ENCODE measurements around the gene ARSG. TPM values are rescaled to one million over a fixed set of nuclear protein-coding genes. Genes with fewer than 3 reads are reported as not detected.

ARSG gene
- total and polyA plus RNA-seq, 2 donors (not counting 3 experiments of a cell fraction or from before 2014, with no cell fraction given), result 3.9 to 7.0 TPM

DNA sequence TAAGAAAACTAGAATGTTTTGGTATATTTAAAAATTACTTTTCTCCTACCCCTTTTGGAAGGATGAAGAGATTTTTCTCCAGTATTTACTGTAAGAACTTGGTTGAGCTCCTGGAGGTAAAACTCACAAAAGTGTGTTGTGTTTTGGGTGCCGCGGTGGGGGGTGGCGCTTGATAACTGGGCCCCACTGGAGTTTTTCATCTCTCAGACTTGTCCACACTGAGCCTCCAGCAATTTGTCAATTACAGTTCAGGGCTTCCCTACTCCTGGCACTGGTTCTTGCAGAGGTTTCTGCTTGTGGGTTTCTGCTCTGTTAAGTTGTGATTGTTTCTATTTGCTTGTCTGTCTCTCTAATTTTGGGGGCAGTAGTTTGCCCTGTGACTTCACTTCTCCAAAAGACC is 126.0 kb downstream of the ARSG start:
- Histone ChIP-seq H3K27ac (ENCODE audit: insufficient read depth, low read depth, low read length) (no peak overlapping the region), H3K9ac (replicated peaks; ENCODE audit: extremely low read depth, insufficient read depth, low read length) (no peak overlapping the region), H3K4me1 (ENCODE audit: control insufficient read depth, extremely low read depth, insufficient read depth, low read length) (no peaks in the 10 kb centered on the region), H3K4me2 (ENCODE audit: insufficient read depth, low read length) (no peak overlapping the region), H4K20me1 (replicated peaks; ENCODE audit: control insufficient read depth, extremely low read depth, insufficient read depth, low read length) (no peaks in the 10 kb centered on the region), H3K79me2 (ENCODE audit: control insufficient read depth, insufficient read depth, low read length) (no peaks in the 10 kb centered on the region), H2AFZ (ENCODE audit: low read depth, low read length) (no peak overlapping the region), H3K27me3 (ENCODE audit: control insufficient read depth in 2 of 2, insufficient read depth in 2 of 2, low read length in 2 of 2) (no peaks in the 10 kb centered on the region), H3K4me3 (replicated peaks in 1 of 3; ENCODE audit: insufficient read depth in 1 of 3, low read depth in 1 of 3, low read length in 3 of 3) (no peak overlapping the region), H3K36me3 (ENCODE audit: control insufficient read depth in 2 of 2, extremely low read depth in 1 of 2, insufficient read depth in 2 of 2, low read length in 2 of 2) (peaks cover 0 to 7% of the 10 kb centered on the region in 2 experiments), H3K9me1 (replicated peaks; ENCODE audit: control insufficient read depth, extremely low read depth, insufficient read depth, low read length) (no peaks in the 10 kb centered on the region), H3K9me3 (replicated peaks; ENCODE audit: control insufficient read depth, insufficient read depth, low read length) (no peaks in the 10 kb centered on the region)
- ChIA-PET POLR2A (no interaction called here), CTCF (interaction anchor here (1.0 to 1.5 kb wide), 4 partner anchors 19 to 125 kb away, joined by 3 to 7 read pairs (median 3); no protein-coding TSS in a partner anchor)
- FAIRE-seq (no peak), DNase-seq (ENCODE audit: low read depth, low spot score) (no peak)
- intact Hi-C loops (cut with micrococcal nuclease) (no loop called here), dilution Hi-C loops (cut with MboI; ENCODE audit: extremely low pct_ligation_motif_present, low sequenced_read_pairs) (no loop called here)
- TF ChIP-seq JUN (IDR thresholded peaks at IDR 0.05; ENCODE audit: borderline replicate concordance, insufficient read depth, insufficient read length, low read depth) (no peak), MYC (IDR thresholded peaks at IDR 0.05; ENCODE audit: low read depth, low read length) (no peak), POLR2AphosphoS5 (IDR thresholded peaks at IDR 0.05; ENCODE audit: insufficient read depth, low read depth, low read length) (no peak), GATA2 (IDR thresholded peaks at IDR 0.05; ENCODE audit: insufficient read depth, insufficient read length, low read depth, low read length) (no peak), POLR2A (IDR thresholded peaks at IDR 0.05; ENCODE audit: low read depth, low read length) (no peak), FOS (IDR thresholded peaks at IDR 0.05; ENCODE audit: borderline replicate concordance, insufficient read depth, low read length) (no peak), EZH2 (IDR thresholded peaks at IDR 0.05; ENCODE audit: borderline replicate concordance, low read depth, low read length, severe bottlenecking) (no peak)
- TF ChIP-seq, protein P1, sequence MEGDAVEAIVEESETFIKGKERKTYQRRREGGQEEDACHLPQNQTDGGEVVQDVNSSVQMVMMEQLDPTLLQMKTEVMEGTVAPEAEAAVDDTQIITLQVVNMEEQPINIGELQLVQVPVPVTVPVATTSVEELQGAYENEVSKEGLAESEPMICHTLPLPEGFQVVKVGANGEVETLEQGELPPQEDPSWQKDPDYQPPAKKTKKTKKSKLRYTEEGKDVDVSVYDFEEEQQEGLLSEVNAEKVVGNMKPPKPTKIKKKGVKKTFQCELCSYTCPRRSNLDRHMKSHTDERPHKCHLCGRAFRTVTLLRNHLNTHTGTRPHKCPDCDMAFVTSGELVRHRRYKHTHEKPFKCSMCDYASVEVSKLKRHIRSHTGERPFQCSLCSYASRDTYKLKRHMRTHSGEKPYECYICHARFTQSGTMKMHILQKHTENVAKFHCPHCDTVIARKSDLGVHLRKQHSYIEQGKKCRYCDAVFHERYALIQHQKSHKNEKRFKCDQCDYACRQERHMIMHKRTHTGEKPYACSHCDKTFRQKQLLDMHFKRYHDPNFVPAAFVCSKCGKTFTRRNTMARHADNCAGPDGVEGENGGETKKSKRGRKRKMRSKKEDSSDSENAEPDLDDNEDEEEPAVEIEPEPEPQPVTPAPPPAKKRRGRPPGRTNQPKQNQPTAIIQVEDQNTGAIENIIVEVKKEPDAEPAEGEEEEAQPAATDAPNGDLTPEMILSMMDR (IDR thresholded peaks at IDR 0.05; ENCODE audit: extremely low read depth in 1 of 2, insufficient read depth in 1 of 2, low read depth in 1 of 2, low read length in 2 of 2), result no peak
- TF ChIP-seq, protein P2, sequence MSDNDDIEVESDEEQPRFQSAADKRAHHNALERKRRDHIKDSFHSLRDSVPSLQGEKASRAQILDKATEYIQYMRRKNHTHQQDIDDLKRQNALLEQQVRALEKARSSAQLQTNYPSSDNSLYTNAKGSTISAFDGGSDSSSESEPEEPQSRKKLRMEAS (IDR thresholded peaks at IDR 0.05; ENCODE audit: insufficient read depth, insufficient read length), result no peak
- no TSS peak for BruUV-seq (replicated peaks)
